ENCODE results near the gene CELF2. TPM values are rescaled to one million over a fixed set of nuclear protein-coding genes. Genes with fewer than 3 reads are reported as not detected.

CELF2 gene
- total RNA-seq, 1 experiment from 2014 or later, result not detected

GRCh38 chr10:11279314-11279713, 261.6 kb downstream of the CELF2 start:
- no peaks in the 10 kb centered on the region for H3K4me1 ChIP-seq (ENCODE audit: insufficient read depth, low read length, poor library complexity, severe bottlenecking)
- DNase-seq (ENCODE audit: low spot score), result no peak
- no peak overlapping the region for H3K27ac ChIP-seq (ENCODE audit: low read depth, low read length, poor library complexity, severe bottlenecking)
- no TSS peak for BruUV-seq (replicated peaks)
- H3K36me3 ChIP-seq (ENCODE audit: insufficient read depth, low read length, poor library complexity, severe bottlenecking), result no peaks in the 10 kb centered on the region
- TF ChIP-seq CTCF (conservative IDR thresholded peaks at IDR 0.05; ENCODE audit: low read depth, low read length) (no peak), EZH2 (IDR thresholded peaks at IDR 0.05; ENCODE audit: borderline replicate concordance, low read depth, low read length, poor library complexity, severe bottlenecking) (no peak)
- intact Hi-C loops (cut with micrococcal nuclease; ENCODE audit: unreplicated experiment), result no loop called here
- H3K9me3 ChIP-seq (ENCODE audit: low read depth, low read length, poor library complexity, severe bottlenecking), result no peaks in the 10 kb centered on the region
- ChIA-PET CTCF (no interaction called here), POLR2A (ENCODE audit: low non-redundant PET) (no interaction called here)
- peaks cover 55% of the 10 kb centered on the region for H3K27me3 ChIP-seq (replicated peaks; ENCODE audit: insufficient read depth, low read depth, low read length, poor library complexity)
- no peak overlapping the region for H3K4me3 ChIP-seq (ENCODE audit: low read depth, low read length, poor library complexity, severe bottlenecking)

- DNase-seq (ENCODE audit: low spot score), result no peak
- H3K9me3 ChIP-seq (ENCODE audit: low read depth, low read length, poor library complexity, severe bottlenecking), result no peaks in the 10 kb centered on the region
- TF ChIP-seq CTCF (conservative IDR thresholded peaks at IDR 0.05; ENCODE audit: low read depth, low read length) (no peak), EZH2 (IDR thresholded peaks at IDR 0.05; ENCODE audit: borderline replicate concordance, low read depth, low read length, poor library complexity, severe bottlenecking) (no peak)
- no peaks in the 10 kb centered on the region for H3K36me3 ChIP-seq (ENCODE audit: insufficient read depth, low read length, poor library complexity, severe bottlenecking)
- H3K4me1 ChIP-seq (ENCODE audit: insufficient read depth, low read length, poor library complexity, severe bottlenecking), result no peaks in the 10 kb centered on the region
- no peak overlapping the region for H3K4me3 ChIP-seq (ENCODE audit: low read depth, low read length, poor library complexity, severe bottlenecking)
- H3K27ac ChIP-seq (ENCODE audit: low read depth, low read length, poor library complexity, severe bottlenecking), result no peak overlapping the region
- H3K27me3 ChIP-seq (replicated peaks; ENCODE audit: insufficient read depth, low read depth, low read length, poor library complexity), result peaks cover 49% of the 10 kb centered on the region
- BruUV-seq (replicated peaks), result no TSS peak
- ChIA-PET CTCF (no interaction called here), POLR2A (ENCODE audit: low non-redundant PET) (no interaction called here)
- intact Hi-C loops (cut with micrococcal nuclease; ENCODE audit: unreplicated experiment), result no loop called here
Measured at GRCh38 chr10:11280187-11280932, 262.7 kb downstream of the CELF2 start.

- Histone ChIP-seq H3K27ac (ENCODE audit: low read depth, low read length, poor library complexity, severe bottlenecking) (no peak overlapping the region), H3K9me3 (ENCODE audit: low read depth, low read length, poor library complexity, severe bottlenecking) (no peaks in the 10 kb centered on the region), H3K36me3 (ENCODE audit: insufficient read depth, low read length, poor library complexity, severe bottlenecking) (no peaks in the 10 kb centered on the region), H3K4me1 (ENCODE audit: insufficient read depth, low read length, poor library complexity, severe bottlenecking) (no peaks in the 10 kb centered on the region), H3K4me3 (ENCODE audit: low read depth, low read length, poor library complexity, severe bottlenecking) (no peak overlapping the region), H3K27me3 (replicated peaks; ENCODE audit: insufficient read depth, low read depth, low read length, poor library complexity) (peaks cover 31% of the 10 kb centered on the region)
- TF ChIP-seq EZH2 (IDR thresholded peaks at IDR 0.05; ENCODE audit: borderline replicate concordance, low read depth, low read length, poor library complexity, severe bottlenecking) (no peak), CTCF (conservative IDR thresholded peaks at IDR 0.05; ENCODE audit: low read depth, low read length) (no peak)
- ChIA-PET CTCF (interaction anchor here (0.6 kb wide), 1 partner anchor 195 kb away, joined by 8 read pairs; no protein-coding TSS in a partner anchor), POLR2A (ENCODE audit: low non-redundant PET) (interaction anchor here (0.7 kb wide), 1 partner anchor 250 kb away, joined by 3 read pairs; no protein-coding TSS in a partner anchor)
- no peak for DNase-seq (ENCODE audit: low spot score)
- intact Hi-C loops (cut with micrococcal nuclease; ENCODE audit: unreplicated experiment), result no loop called here
- no TSS peak for BruUV-seq (replicated peaks)
Measured at GRCh38 chr10:11282156-11282555, 264.5 kb downstream of the CELF2 start.
